Caco-2 (cell line): Measurements from ENCODE around the gene USP17L10. TPM values are rescaled to one million over a fixed set of nuclear protein-coding genes. Genes with fewer than 3 reads are reported as not detected.
"Not testable (repeated sequence)": the region's sequence is repeated elsewhere in the genome, so short reads cannot be mapped to it uniquely, and the experiment has no call there.

Source experiments
- BruUV-seq: library from RNA; stranded (reverse); fragments of 400-500 nt; replicated peaks from 2 replicates; lab custom pipeline; 2021; lab: Mats Ljungman, UMichigan
- CTCF ChIA-PET: fragments of 300-600 bp; sonication (Branson Sonifier 250); formaldehyde crosslinking; loops from one replicate; lab custom pipeline; 2022; ENCODE audit warnings: antibody characterized with exemption; lab: Charles Lee
- POLR2A ChIA-PET: fragments of 300-600 bp; sonication (Branson Sonifier 250); formaldehyde crosslinking; loops from one replicate; lab custom pipeline; 2022; ENCODE audit warnings: antibody characterized with exemption; lab: Charles Lee
- DNase-seq, 2 experiments: peaks; one replicate each; pipeline versions ENCODE4 v3.0.0 to v3.0.0-alpha.2; 2020 to 2022
- H3K27me3 ChIP-seq: replicated peaks from 2 replicates; pipeline ENCODE4 v1.6.0; 2011; ENCODE audit warnings: low read length; ENCODE audit not compliant: control insufficient read depth, insufficient read depth
- H3K36me3 ChIP-seq: 2 replicates; pipeline ENCODE4 v1.5.1; 2011; ENCODE audit warnings: low read length; ENCODE audit not compliant: control insufficient read depth, insufficient read depth
- H3K4me1 ChIP-seq: fragments of 250-450 bp; sonication (Bioruptor Pico); 2 replicates; pipeline ENCODE4 v1.5.1; 2020; ENCODE audit warnings: mild to moderate bottlenecking
- H3K4me3 ChIP-seq: 2 replicates; pipeline ENCODE4 v1.5.1; 2011; ENCODE audit warnings: low read depth, mild to moderate bottlenecking, control low read depth, low read length
- H3K9me3 ChIP-seq: fragments of 250-450 bp; sonication (Bioruptor Pico); 2 replicates; pipeline ENCODE4 v1.5.1; 2020; ENCODE audit warnings: mild to moderate bottlenecking, moderate library complexity
- H3K27ac Mint-ChIP-seq: one replicate; pipeline ENCODE4 v1.8.0; 2022; ENCODE audit warnings: mixed read lengths; ENCODE audit not compliant: unreplicated experiment
- H3K27me3 Mint-ChIP-seq: one replicate; pipeline ENCODE4 v1.8.0; 2022; ENCODE audit warnings: mixed read lengths; ENCODE audit not compliant: insufficient read depth, unreplicated experiment
- H3K36me3 Mint-ChIP-seq: one replicate; pipeline ENCODE4 v1.8.0; 2022; ENCODE audit warnings: mild to moderate bottlenecking, mixed read lengths; ENCODE audit not compliant: insufficient read depth, unreplicated experiment
- H3K4me1 Mint-ChIP-seq: one replicate; pipeline ENCODE4 v1.8.0; 2022; ENCODE audit warnings: low read depth, mixed read lengths; ENCODE audit not compliant: unreplicated experiment
- H3K4me3 Mint-ChIP-seq: one replicate; pipeline ENCODE4 v1.8.0; 2022; ENCODE audit warnings: mild to moderate bottlenecking, moderate library complexity, mixed read lengths; ENCODE audit not compliant: unreplicated experiment
- H3K9me3 Mint-ChIP-seq: one replicate; pipeline ENCODE4 v1.8.0; 2022; ENCODE audit warnings: mixed read lengths; ENCODE audit not compliant: unreplicated experiment
- intact Hi-C: fragments of 100-400 bp; cut with micrococcal nuclease; formaldehyde crosslinking; loops from one replicate; pipeline ENCODE4 v1.10.0; 2022; ENCODE audit not compliant: unreplicated experiment
- total RNA-seq: library from RNA; stranded (reverse); gene quantifications from 2 replicates; pipeline ENCODE4 v1.2.3, GENCODE V29; 2022

The USP17L10 gene
- total RNA-seq, 1 experiment from 2014 or later = not detected

GRCh38 chr4:9257824-9258223 is 47.4 kb downstream of the USP17L10 start, which contains the start of gene USP17L20:
USP17L20 (plus strand) TSS chr4:9258124; CDS start chr4:9258124, 0 bp downstream.
- H3K4me1 ChIP-seq, H3K4me3 ChIP-seq, H3K4me1 Mint-ChIP-seq, BruUV-seq, H3K27me3 Mint-ChIP-seq, POLR2A ChIA-PET, H3K36me3 Mint-ChIP-seq, DNase-seq, H3K27me3 ChIP-seq, intact Hi-C loops, H3K36me3 ChIP-seq, H3K27ac Mint-ChIP-seq, H3K4me3 Mint-ChIP-seq, H3K9me3 ChIP-seq, H3K9me3 Mint-ChIP-seq, CTCF ChIA-PET: not testable (repeated sequence)

Other genes with a start within 250 kb of the USP17L10 start
- gene FAM90A26, start 40.2 kb upstream of the USP17L10 start, total RNA-seq = not detected in 2 replicates
- not detected in 2 replicates for gene USP17L11, start 4.7 kb downstream of the USP17L10 start, total RNA-seq
- gene USP17L12, start 9.5 kb downstream of the USP17L10 start, total RNA-seq = not detected in 2 replicates
- gene USP17L13, start 14.2 kb downstream of the USP17L10 start, total RNA-seq = not detected in 2 replicates
- not detected in 2 replicates for gene USP17L15, start 23.7 kb downstream of the USP17L10 start, total RNA-seq
- not detected in 2 replicates for gene USP17L17, start 33.2 kb downstream of the USP17L10 start, total RNA-seq
- not detected in 2 replicates for gene USP17L18, start 38.0 kb downstream of the USP17L10 start, total RNA-seq
- gene USP17L19, start 42.7 kb downstream of the USP17L10 start, total RNA-seq = not detected in 2 replicates
- gene USP17L20, start 47.5 kb downstream of the USP17L10 start, total RNA-seq = not detected in 2 replicates
- gene USP17L21, start 52.2 kb downstream of the USP17L10 start, total RNA-seq = not detected in 2 replicates
- not detected in 2 replicates for gene USP17L22, start 57.0 kb downstream of the USP17L10 start, total RNA-seq
- not detected in 2 replicates for gene USP17L24, start 114.5 kb downstream of the USP17L10 start, total RNA-seq
- not detected in 2 replicates for gene USP17L25, start 119.3 kb downstream of the USP17L10 start, total RNA-seq
- not detected in 2 replicates for gene USP17L26, start 124.0 kb downstream of the USP17L10 start, total RNA-seq
- not detected in 2 replicates for gene USP17L5, start 128.7 kb downstream of the USP17L10 start, total RNA-seq
- gene USP17L27, start 133.5 kb downstream of the USP17L10 start, total RNA-seq = not detected in 2 replicates
- gene USP17L28, start 138.2 kb downstream of the USP17L10 start, total RNA-seq = not detected in 2 replicates
- gene USP17L29, start 143.0 kb downstream of the USP17L10 start, total RNA-seq = not detected in 2 replicates
- not detected in 2 replicates for gene USP17L30, start 152.5 kb downstream of the USP17L10 start, total RNA-seq
- gene DEFB131A, start 233.8 kb downstream of the USP17L10 start, total RNA-seq = not detected in 2 replicates